Erythroblast (primary cell): Measurements from ENCODE around the gene B3GNT2.

ENCODE experiments used
- GATA1 ChIP-seq: IDR thresholded peaks from 2 replicates; pipeline ENCODE4 v1.6.1; 2011; ENCODE audit warnings: low read depth, mild to moderate bottlenecking, control low read depth, low read length, moderate library complexity
- POLR2A ChIP-seq: IDR thresholded peaks from 2 replicates; pipeline ENCODE4 v1.6.1; 2011; ENCODE audit warnings: mild to moderate bottlenecking, low read length

- TF ChIP-seq POLR2A (no peak), GATA1 (no peak)
Observed at GRCh38 chr2:62238236-62238635, 42.3 kb downstream of the B3GNT2 start.
